H9 (cell line): Measurements from ENCODE around the gene PPARG. TPM values are rescaled to one million over a fixed set of nuclear protein-coding genes. Genes with fewer than 3 reads are reported as not detected.

ENCODE experiments used
- DNase-seq: peaks from one replicate; pipeline ENCODE4 v3.0.0-alpha.2; 2017
- H2AFZ ChIP-seq: one replicate; pipeline ENCODE4 v1.6.1; 2013; ENCODE audit warnings: mild to moderate bottlenecking, low read length, control low read depth, moderate library complexity
- H2AK5ac ChIP-seq: 2 replicates; pipeline ENCODE4 v1.6.1; 2013; ENCODE audit warnings: low read length, control low read depth, mixed read lengths; ENCODE audit not compliant: insufficient read length
- H2BK120ac ChIP-seq: one replicate; pipeline ENCODE4 v1.6.1; 2013; ENCODE audit warnings: low read depth, mild to moderate bottlenecking, low read length, control low read depth, inconsistent platforms; ENCODE audit not compliant: poor library complexity, severe bottlenecking
- H2BK12ac ChIP-seq: 2 replicates; pipeline ENCODE4 v1.6.1; 2013; ENCODE audit warnings: low read length, control low read depth, mixed read lengths, low read depth; ENCODE audit not compliant: insufficient read length
- H2BK15ac ChIP-seq: 2 replicates; pipeline ENCODE4 v1.6.1; 2013; ENCODE audit warnings: low read depth, low read length, control low read depth
- H2BK20ac ChIP-seq: one replicate; pipeline ENCODE4 v1.6.1; 2013; ENCODE audit warnings: low read depth, mild to moderate bottlenecking, low read length, control low read depth, inconsistent platforms; ENCODE audit not compliant: poor library complexity, severe bottlenecking
- H2BK5ac ChIP-seq: 2 replicates; pipeline ENCODE4 v1.6.1; 2013; ENCODE audit warnings: low read length, control low read depth, mixed read lengths; ENCODE audit not compliant: insufficient read length
- H3K14ac ChIP-seq: 2 replicates; pipeline ENCODE4 v1.6.1; 2013; ENCODE audit warnings: low read length, control low read depth; ENCODE audit not compliant: insufficient read depth
- H3K18ac ChIP-seq: 2 replicates; pipeline ENCODE4 v1.6.1; 2013; ENCODE audit warnings: low read depth, mild to moderate bottlenecking, mixed read lengths, low read length, control low read depth; ENCODE audit not compliant: insufficient read length
- H3K23ac ChIP-seq: 2 replicates; pipeline ENCODE4 v1.6.1; 2013; ENCODE audit warnings: low read length, control low read depth, mixed read lengths, low read depth; ENCODE audit not compliant: insufficient read length
- H3K23me2 ChIP-seq: 2 replicates; pipeline ENCODE4 v1.6.1; 2013; ENCODE audit warnings: low read depth, mild to moderate bottlenecking, mixed read lengths, low read length, control low read depth; ENCODE audit not compliant: insufficient read length, poor library complexity, severe bottlenecking
- H3K27ac ChIP-seq: 2 replicates; pipeline ENCODE4 v1.5.1; 2013; ENCODE audit warnings: low read length, control low read depth, mixed read lengths, low read depth; ENCODE audit not compliant: insufficient read length
- H3K27me3 ChIP-seq: 2 replicates; pipeline ENCODE4 v1.6.1; 2013; ENCODE audit warnings: low read length, control low read depth, inconsistent platforms; ENCODE audit not compliant: insufficient read depth
- H3K4ac ChIP-seq: 2 replicates; pipeline ENCODE4 v1.6.1; 2013; ENCODE audit warnings: low read depth, mild to moderate bottlenecking, control low read depth, inconsistent platforms, low read length, moderate library complexity
- H3K4me1 ChIP-seq: 2 replicates; pipeline ENCODE4 v1.6.1; 2013; ENCODE audit warnings: low read length, control low read depth, inconsistent platforms; ENCODE audit not compliant: insufficient read depth
- H3K4me2 ChIP-seq: 2 replicates; pipeline ENCODE4 v1.6.1; 2013; ENCODE audit warnings: low read length, control low read depth, mixed read lengths; ENCODE audit not compliant: insufficient read length, insufficient read depth
- H3K56ac ChIP-seq: 2 replicates; pipeline ENCODE4 v1.6.1; 2013; ENCODE audit warnings: low read depth, mild to moderate bottlenecking, mixed read lengths, low read length, control low read depth; ENCODE audit not compliant: insufficient read length
- H3K79me1 ChIP-seq: 2 replicates; pipeline ENCODE4 v1.6.1; 2013; ENCODE audit warnings: low read depth, mild to moderate bottlenecking, moderate library complexity, low read length, control low read depth, inconsistent platforms; ENCODE audit not compliant: insufficient read depth, poor library complexity, severe bottlenecking
- H3K79me2 ChIP-seq: 2 replicates; pipeline ENCODE4 v1.6.1; 2013; ENCODE audit warnings: low read length, control low read depth, inconsistent platforms; ENCODE audit not compliant: insufficient read depth
- H3K9ac ChIP-seq: 2 replicates; pipeline ENCODE4 v1.6.1; 2013; ENCODE audit warnings: low read length, control low read depth, mixed read lengths; ENCODE audit not compliant: insufficient read length; ENCODE audit errors: extremely low read depth
- H3K9me3 ChIP-seq: one replicate; pipeline ENCODE4 v1.6.1; 2013; ENCODE audit warnings: low read depth, low read length, inconsistent platforms; ENCODE audit not compliant: control insufficient read depth
- H3T11ph ChIP-seq: one replicate; pipeline ENCODE4 v1.6.1; 2013; ENCODE audit warnings: mild to moderate bottlenecking, low read length, control low read depth, inconsistent platforms
- H4K20me1 ChIP-seq: one replicate; pipeline ENCODE4 v1.6.1; 2013; ENCODE audit not compliant: control insufficient read depth, insufficient read length, insufficient read depth
- H4K5ac ChIP-seq: 2 replicates; pipeline ENCODE4 v1.6.1; 2013; ENCODE audit warnings: low read depth, mild to moderate bottlenecking, mixed read lengths, low read length, control low read depth; ENCODE audit not compliant: insufficient read length
- H4K8ac ChIP-seq: replicated peaks from 2 replicates; pipeline ENCODE4 v1.6.1; 2013; ENCODE audit warnings: low read length, control low read depth, mixed read lengths, low read depth; ENCODE audit not compliant: insufficient read length
- H4K91ac ChIP-seq: 2 replicates; pipeline ENCODE4 v1.6.1; 2013; ENCODE audit warnings: low read depth, mild to moderate bottlenecking, moderate library complexity, mixed read lengths, low read length, control low read depth; ENCODE audit not compliant: insufficient read length
- H3K27ac Mint-ChIP-seq, 3 experiments: 2 replicates in 2 of 3; 3 replicates in 1 of 3; pipeline ENCODE4 v1.8.0; 2020 to 2021; ENCODE audit warnings: mixed read lengths in 3 of 3, mild to moderate bottlenecking in 1 of 3, moderate library complexity in 1 of 3
- H3K27me3 Mint-ChIP-seq: 2 replicates; pipeline ENCODE4 v1.8.0; 2021; ENCODE audit warnings: low read depth, mild to moderate bottlenecking, moderate library complexity, mixed read lengths
- H3K36me3 Mint-ChIP-seq, 3 experiments: 2 replicates in 2 of 3; 3 replicates in 1 of 3; pipeline ENCODE4 v1.8.0; 2020 to 2021; ENCODE audit warnings: low read depth in 3 of 3, mixed read lengths in 3 of 3; ENCODE audit not compliant: insufficient read depth in 1 of 3
- H3K4me1 Mint-ChIP-seq, 2 experiments: 2 replicates each; pipeline ENCODE4 v1.8.0; 2020; ENCODE audit warnings: mixed read lengths in 2 of 2
- H3K4me3 Mint-ChIP-seq, 2 experiments: 2 replicates in 1 of 2; 3 replicates in 1 of 2; pipeline ENCODE4 v1.8.0; 2020 to 2021; ENCODE audit warnings: mild to moderate bottlenecking in 2 of 2, mixed read lengths in 2 of 2, moderate library complexity in 1 of 2
- H3K9me3 Mint-ChIP-seq, 2 experiments: 2 replicates in 1 of 2; 3 replicates in 1 of 2; pipeline ENCODE4 v1.8.0; 2020; ENCODE audit warnings: mild to moderate bottlenecking in 2 of 2, mixed read lengths in 2 of 2, moderate library complexity in 1 of 2
- CTCF ChIP-seq: fragments of 200-600 bp; sonication (generic); conservative IDR thresholded peaks from 3 replicates; pipeline ENCODE4 v1.8.0; 2021; ENCODE audit warnings: antibody characterized with exemption, mild to moderate bottlenecking
- WGBS: extraction: QIAGEN DNeasy Blood & Tissue Kit; methylation state at CpG from one replicate; pipeline ENCODE4 v1.1.7; 2013; ENCODE audit warnings: missing lambda C conversion rate, low lambda C conversion rate, mixed read lengths; ENCODE audit not compliant: insufficient read length; ENCODE audit errors: extremely low coverage; 5-methylcytosine and 5-hydroxymethylcytosine counted together
- total RNA-seq: library from RNA; stranded (reverse); gene quantifications from 2 replicates; pipeline ENCODE4 v1.2.1, GENCODE V29; 2021

PPARG gene
- total RNA-seq, 1 experiment from 2014 or later = 0.42 TPM

GRCh38 chr3:12280357-12280806, 8.5 kb upstream of the PPARG start:
- H3K56ac ChIP-seq = no peak overlapping the region
- Mint-ChIP-seq H3K36me3 (no peaks in the 10 kb centered on the region), H3K27me3 (peaks cover 32% of the 10 kb centered on the region), H3K4me1 (no peaks in the 10 kb centered on the region), H3K27ac (no peak overlapping the region), H3K4me3 (no peak overlapping the region), H3K9me3 (peaks cover 0 to 3% of the 10 kb centered on the region in 2 experiments; a peak in 1 of 5 replicates)
- H3K4me2 ChIP-seq = no peak overlapping the region
- H4K20me1 ChIP-seq = no peaks in the 10 kb centered on the region
- no peak overlapping the region for H4K91ac ChIP-seq
- WGBS = no CpG with 5 or more reads among the region's 9 CpGs
- no peak overlapping the region for H2BK20ac ChIP-seq
- H3K27ac ChIP-seq = no peak overlapping the region
- no peak overlapping the region for H2BK12ac ChIP-seq
- no peak overlapping the region for H4K8ac ChIP-seq
- H2AK5ac ChIP-seq = no peak overlapping the region
- no peak overlapping the region for H2BK120ac ChIP-seq
- TF ChIP-seq CTCF = no peak
- no peak overlapping the region for H3T11ph ChIP-seq
- no peak overlapping the region for H2BK15ac ChIP-seq
- H3K4me1 ChIP-seq = no peaks in the 10 kb centered on the region
- H3K14ac ChIP-seq = no peak overlapping the region
- H3K79me1 ChIP-seq = no peaks in the 10 kb centered on the region
- H4K5ac ChIP-seq = no peak overlapping the region
- no peaks in the 10 kb centered on the region for H3K9me3 ChIP-seq
- H2BK5ac ChIP-seq = no peak overlapping the region
- no peak overlapping the region for H2AFZ ChIP-seq
- H3K23me2 ChIP-seq = no peaks in the 10 kb centered on the region
- no peak for DNase-seq
- no peaks in the 10 kb centered on the region for H3K79me2 ChIP-seq
- no peak overlapping the region for H3K9ac ChIP-seq
- H3K18ac ChIP-seq = no peak overlapping the region
- H3K27me3 ChIP-seq = no peaks in the 10 kb centered on the region
- H3K23ac ChIP-seq = no peak overlapping the region
- no peak overlapping the region for H3K4ac ChIP-seq
